D721Med (cell line): ENCODE data around the gene GPX3.

Source experiments
- DNase-seq: peaks from one replicate; pipeline ENCODE4 v3.0.0; 2011; ENCODE audit warnings: low spot score; ENCODE audit not compliant: insufficient read length
- FAIRE-seq: peaks from 2 replicates; lab custom pipeline; 2011; peaks lifted over from hg19 to GRCh38; lab: Jason Lieb, UNC
- TF ChIP-seq, protein P1 (sequence below): IDR thresholded peaks from 2 replicates; pipeline ENCODE4 v1.5.1; 2012; ENCODE audit warnings: mild to moderate bottlenecking, control low read depth; ENCODE audit not compliant: insufficient read depth; ENCODE audit errors: missing control alignments

The GPX3 gene

DNA sequence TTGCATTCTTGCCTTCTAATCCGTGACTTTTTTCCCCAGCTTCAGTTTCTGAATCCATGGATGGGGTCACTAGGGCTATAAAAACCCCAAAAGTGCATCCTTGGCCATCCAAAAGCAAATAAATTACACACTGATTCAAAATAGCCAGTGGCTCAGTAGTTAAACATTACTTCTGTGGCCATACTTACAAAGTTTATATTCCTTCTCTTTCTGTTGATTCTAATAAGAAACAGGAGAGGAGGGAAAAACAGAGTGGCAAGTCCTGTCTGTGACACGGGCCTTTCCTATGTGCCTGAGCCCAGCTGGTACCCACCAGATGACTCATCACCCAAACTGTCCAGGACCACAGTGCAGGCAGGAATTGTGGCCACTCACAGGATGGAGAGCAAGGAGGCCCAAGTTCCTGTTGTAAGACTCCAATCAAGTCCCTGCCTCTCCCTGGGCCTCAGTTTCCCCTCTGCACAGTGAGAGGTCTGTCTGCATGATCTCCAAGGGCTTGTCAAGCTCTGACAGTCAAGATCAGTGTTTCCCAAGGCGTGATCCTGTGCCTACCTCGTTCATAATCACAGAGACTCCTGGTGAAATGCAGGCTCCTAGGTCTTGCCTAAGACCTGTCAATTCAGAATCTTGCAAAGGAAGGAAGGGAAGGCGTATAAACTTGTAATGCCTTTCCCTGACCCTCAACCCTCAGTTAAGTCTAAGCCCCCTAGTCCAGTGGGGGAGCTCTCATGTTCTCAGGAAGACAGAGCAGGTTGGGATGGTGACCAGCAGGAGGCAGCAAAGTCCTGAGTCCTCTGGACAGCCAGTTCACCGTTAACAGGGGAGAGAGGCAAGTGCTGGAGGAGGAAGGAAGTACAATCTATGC is 30.9 kb downstream of the GPX3 start:
- TF ChIP-seq, protein P1, sequence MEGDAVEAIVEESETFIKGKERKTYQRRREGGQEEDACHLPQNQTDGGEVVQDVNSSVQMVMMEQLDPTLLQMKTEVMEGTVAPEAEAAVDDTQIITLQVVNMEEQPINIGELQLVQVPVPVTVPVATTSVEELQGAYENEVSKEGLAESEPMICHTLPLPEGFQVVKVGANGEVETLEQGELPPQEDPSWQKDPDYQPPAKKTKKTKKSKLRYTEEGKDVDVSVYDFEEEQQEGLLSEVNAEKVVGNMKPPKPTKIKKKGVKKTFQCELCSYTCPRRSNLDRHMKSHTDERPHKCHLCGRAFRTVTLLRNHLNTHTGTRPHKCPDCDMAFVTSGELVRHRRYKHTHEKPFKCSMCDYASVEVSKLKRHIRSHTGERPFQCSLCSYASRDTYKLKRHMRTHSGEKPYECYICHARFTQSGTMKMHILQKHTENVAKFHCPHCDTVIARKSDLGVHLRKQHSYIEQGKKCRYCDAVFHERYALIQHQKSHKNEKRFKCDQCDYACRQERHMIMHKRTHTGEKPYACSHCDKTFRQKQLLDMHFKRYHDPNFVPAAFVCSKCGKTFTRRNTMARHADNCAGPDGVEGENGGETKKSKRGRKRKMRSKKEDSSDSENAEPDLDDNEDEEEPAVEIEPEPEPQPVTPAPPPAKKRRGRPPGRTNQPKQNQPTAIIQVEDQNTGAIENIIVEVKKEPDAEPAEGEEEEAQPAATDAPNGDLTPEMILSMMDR: peak; percentile 82
- FAIRE-seq (no peak), DNase-seq (peak; percentile 76)

DNA sequence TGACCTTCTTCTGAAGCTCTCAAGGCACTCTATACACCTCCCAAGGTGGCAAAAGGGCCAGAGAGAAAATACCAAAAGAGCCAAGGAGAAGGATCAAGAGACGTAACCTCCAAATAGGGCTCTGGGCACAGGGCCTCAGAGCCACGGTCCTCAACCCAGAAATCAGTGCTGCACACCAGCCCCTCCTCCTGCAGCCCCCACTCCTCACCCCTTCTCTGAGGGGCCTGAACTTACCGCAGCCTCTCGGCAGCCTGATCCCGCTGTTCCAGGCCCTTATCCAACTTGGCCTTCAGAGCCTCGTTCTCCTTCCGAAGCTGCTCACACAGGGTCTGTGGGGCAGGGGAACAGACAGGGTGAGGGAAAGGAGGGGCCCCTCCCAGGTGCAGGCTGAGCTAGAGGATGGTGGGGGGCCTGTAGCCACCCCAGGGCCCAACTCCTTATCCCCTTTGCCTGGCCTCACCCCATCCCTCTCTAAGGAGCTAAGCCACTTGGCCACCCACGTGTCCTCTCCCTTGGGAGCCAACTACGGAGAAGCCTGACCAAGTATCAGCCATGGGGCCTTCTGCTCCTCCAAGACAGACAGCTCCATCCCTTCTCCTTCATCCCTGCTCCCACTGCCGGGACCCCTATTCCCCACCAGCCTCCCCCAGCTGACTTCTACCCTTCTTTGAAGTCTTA is 31.7 kb downstream of the GPX3 start:
- TF ChIP-seq, protein P1: no peak
- no peak for DNase-seq
- FAIRE-seq: no peak

DNA sequence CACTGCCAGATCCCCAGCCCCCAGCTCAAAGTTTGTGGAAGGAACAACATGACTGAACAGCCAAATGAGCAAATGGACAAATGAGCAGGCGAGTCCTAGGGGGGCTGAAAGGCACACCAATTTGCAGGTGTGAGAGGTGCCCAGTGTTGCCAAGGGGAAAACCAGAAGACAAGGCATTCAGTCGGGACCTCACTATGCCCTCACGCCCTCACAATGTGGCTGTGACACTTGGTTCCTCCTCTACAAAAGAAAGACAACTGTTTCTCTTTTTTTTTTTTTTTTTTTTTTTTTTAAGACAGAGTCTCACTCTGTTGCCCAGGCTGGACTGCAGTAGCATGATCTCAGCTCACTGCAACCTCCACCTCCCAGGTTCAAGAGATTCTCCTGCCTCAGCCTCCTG is 32.4 kb downstream of the GPX3 start:
- no peak for FAIRE-seq
- DNase-seq: no peak
- TF ChIP-seq, protein P1: no peak

DNA sequence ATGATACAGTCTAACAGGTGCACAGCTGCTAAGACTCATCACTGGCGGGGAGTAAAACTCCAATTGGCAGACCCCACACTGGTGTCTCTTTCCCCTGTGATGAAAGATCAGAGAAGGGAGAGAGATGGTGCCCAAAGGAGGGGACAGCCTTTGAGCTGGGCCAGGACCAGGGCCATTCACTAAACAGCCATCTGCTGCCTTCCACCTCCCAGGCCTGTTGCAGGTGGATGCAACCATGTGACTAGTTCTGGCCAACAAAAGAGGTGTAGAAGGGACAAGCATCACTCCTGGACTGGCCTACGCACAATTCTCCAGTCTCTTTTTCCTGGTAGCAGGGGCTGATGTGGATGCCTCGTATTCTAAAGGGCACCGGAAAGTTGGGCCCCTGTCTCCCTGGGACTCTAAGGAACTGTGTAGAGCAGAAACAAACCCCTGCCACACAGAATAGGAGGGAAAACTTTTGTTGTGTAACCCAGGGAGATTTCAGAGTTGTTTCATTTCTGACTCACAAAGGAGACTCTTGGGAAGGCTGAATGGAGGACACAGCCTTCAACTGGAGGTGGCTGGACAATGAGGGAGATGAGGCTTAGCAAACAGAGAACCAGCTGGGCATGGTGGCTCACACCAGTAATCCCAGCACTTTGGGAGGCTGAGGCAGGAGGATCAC is 33.5 kb downstream of the GPX3 start:
- TF ChIP-seq, protein P1: no peak
- DNase-seq (no peak), FAIRE-seq (no peak)

DNA sequence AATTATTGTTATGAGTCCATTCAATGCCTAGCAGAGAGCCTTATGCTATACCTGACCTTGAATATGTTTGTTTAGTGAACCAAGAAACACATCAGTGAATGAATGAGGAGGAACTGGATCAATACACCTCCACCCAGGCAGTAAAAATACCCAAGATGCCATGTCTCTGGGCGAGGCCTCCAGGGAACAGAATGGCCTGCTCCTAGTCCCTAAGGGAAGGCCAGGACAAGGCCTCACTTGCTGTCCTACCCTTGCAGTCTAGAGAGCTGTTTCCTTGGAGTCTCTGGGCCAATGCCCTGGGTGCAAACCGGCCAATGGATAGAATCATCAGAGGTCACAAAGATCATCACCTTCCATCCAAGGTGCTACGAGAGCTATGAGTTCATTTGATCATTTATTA is 34.3 kb downstream of the GPX3 start:
- DNase-seq: no peak
- TF ChIP-seq, protein P1: no peak
- no peak for FAIRE-seq

DNA sequence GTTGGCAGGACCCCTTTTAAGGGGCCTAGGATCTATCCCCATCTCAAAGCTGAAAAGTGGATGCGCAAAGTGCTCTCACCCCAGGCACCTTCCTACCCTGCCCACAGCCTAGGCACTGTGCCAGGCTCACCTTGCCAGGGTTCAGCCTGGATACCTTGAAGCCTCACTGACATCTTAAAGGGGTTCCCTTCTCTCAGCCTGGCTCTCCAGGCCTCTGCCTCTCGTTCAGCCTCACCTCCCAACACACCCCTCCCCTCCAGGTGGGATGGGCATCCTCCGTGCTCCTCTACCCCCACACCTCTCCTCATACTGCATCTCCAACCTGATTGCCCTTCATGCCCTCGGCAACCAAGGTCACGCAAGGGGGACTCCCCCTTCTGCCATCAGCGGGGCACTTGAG is 34.9 kb downstream of the GPX3 start:
- DNase-seq (no peak), FAIRE-seq (no peak)

More for the DNA sequence above, 34.9 kb downstream of the GPX3 start:
- TF ChIP-seq, protein P1: no peak
